K562 (cell line): ENCODE results near the gene TIPIN. TPM values are rescaled to one million over a fixed set of nuclear protein-coding genes. Genes with fewer than 3 reads are reported as not detected.

Experiments used
- BCLAF1 ChIP-seq, 2 experiments: fragments of 450-650 bp in 1 of 2; IDR thresholded peaks; 2 replicates each; pipeline ENCODE4 v1.6.1; 2011 to 2017; ENCODE audit warnings: low read depth in 2 of 2, antibody characterized with exemption in 1 of 2, borderline replicate concordance in 1 of 2, low read length in 1 of 2, mild to moderate bottlenecking in 1 of 2, mixed read lengths in 1 of 2; ENCODE audit not compliant: control insufficient read depth in 1 of 2
- CHCHD3 ChIP-seq: fragments of 250-450 bp; sonication (Bioruptor Pico); IDR thresholded peaks from 2 replicates; pipeline ENCODE4 v2.1.2; 2022; ENCODE audit warnings: mild to moderate bottlenecking
- FOXK2 ChIP-seq, 2 experiments: fragments of 450-650 bp; IDR thresholded peaks in 1 of 2; conservative IDR thresholded peaks in 1 of 2; 2 replicates each; pipeline ENCODE4 v1.6.1; 2016; ENCODE audit warnings: low read depth in 2 of 2, mild to moderate bottlenecking in 1 of 2
- GTF2B ChIP-seq: IDR thresholded peaks from 2 replicates; pipeline ENCODE4 v1.6.1; 2011; ENCODE audit not compliant: insufficient read length; ENCODE audit errors: extremely low read depth
- HINFP ChIP-seq: fragments of 450-650 bp; conservative IDR thresholded peaks from 2 replicates; pipeline ENCODE4 v1.6.1; 2016; ENCODE audit warnings: missing genetic modification characterization, low read depth, mild to moderate bottlenecking, control low read depth, missing compliant biosample characterization
- MCM5 ChIP-seq: fragments of 450-650 bp; IDR thresholded peaks from 2 replicates; pipeline ENCODE4 v1.6.1; 2016; ENCODE audit warnings: low read depth
- MTA2 ChIP-seq: fragments of 450-650 bp; IDR thresholded peaks from 2 replicates; pipeline ENCODE4 v1.6.1; 2016; ENCODE audit warnings: low read depth
- NR4A1 ChIP-seq, 2 experiments: fragments of 250-450 bp in 1 of 2; fragments of 450-650 bp in 1 of 2; sonication (Bioruptor Pico) in 1 of 2; IDR thresholded peaks; 2 replicates each; pipeline versions ENCODE4 v1.4.0 to v1.6.1; 2016 to 2020; ENCODE audit warnings: mild to moderate bottlenecking in 2 of 2, missing compliant biosample characterization in 1 of 2, missing genetic modification characterization in 1 of 2, moderate library complexity in 1 of 2
- RBM17 ChIP-seq: fragments of 200-400 bp; formaldehyde crosslinking; IDR thresholded peaks from 2 replicates; pipeline ENCODE4 v1.6.1; 2017; ENCODE audit warnings: low read depth, mild to moderate bottlenecking, low read length, borderline replicate concordance
- RFX1 ChIP-seq: fragments of 450-650 bp; IDR thresholded peaks from 2 replicates; pipeline ENCODE4 v1.6.1; 2016; ENCODE audit warnings: mild to moderate bottlenecking, moderate library complexity
- RNF219 ChIP-seq: fragments of 250-450 bp; sonication (Bioruptor Pico); IDR thresholded peaks from 2 replicates; pipeline ENCODE4 v1.5.0; 2022; ENCODE audit warnings: mild to moderate bottlenecking
- SIRT6 ChIP-seq: IDR thresholded peaks from one replicate; pipeline ENCODE4 v1.6.1; 2012; ENCODE audit warnings: low read depth, mild to moderate bottlenecking, control low read depth, inconsistent platforms, low read length, moderate library complexity
- THRAP3 ChIP-seq: fragments of 450-650 bp; IDR thresholded peaks from 2 replicates; pipeline ENCODE4 v1.6.1; 2016; ENCODE audit warnings: mild to moderate bottlenecking, inconsistent platforms, borderline replicate concordance
- USF2 ChIP-seq: sonication (generic); formaldehyde crosslinking; IDR thresholded peaks from 2 replicates; pipeline ENCODE4 v1.5.0; 2020; ENCODE audit warnings: missing genetic modification reagents
- ZKSCAN1 ChIP-seq: fragments of 150-350 bp; IDR thresholded peaks from 2 replicates; pipeline ENCODE4 v1.6.1; 2016; ENCODE audit warnings: low read depth, low read length
- ZNF224 ChIP-seq: sonication (generic); formaldehyde crosslinking; IDR thresholded peaks from 2 replicates; pipeline ENCODE4 v1.8.0; 2022; ENCODE audit warnings: mild to moderate bottlenecking, missing genetic modification reagents
- ZNF551 ChIP-seq: fragments of 250-450 bp; sonication (Bioruptor Pico); IDR thresholded peaks from 2 replicates; pipeline ENCODE4 v1.5.0; 2021; ENCODE audit warnings: mild to moderate bottlenecking, moderate library complexity
- ZNF780A ChIP-seq: fragments of 250-450 bp; sonication (Bioruptor Pico); IDR thresholded peaks from 2 replicates; pipeline ENCODE4 v1.5.0; 2021; ENCODE audit warnings: mild to moderate bottlenecking
- polyA plus RNA-seq, 8 experiments: library from polyadenylated mRNA; depleted of rRNA in 4 of 8; stranded (reverse) in 5 of 8; unstranded in 3 of 8; fragments of >200 nt; fragmentation: Nextera tagmentation in 2 of 8; fragmentation: Illumina TruSeq in 1 of 8; extraction: Ambion mirVana in 2 of 8; extraction: Trizol in 1 of 8; gene quantifications; 2 replicates each; pipeline versions ENCODE4 v1.2.1 to v1.2.3, GENCODE V29; 2011 to 2014; ENCODE audit warnings: inconsistent platforms in 1 of 8, missing spikeins in 1 of 8
- total RNA-seq, 7 experiments: library from RNA; depleted of rRNA in 6 of 7; stranded (reverse); fragments of >200 nt in 6 of 7; fragmentation: Illumina TruSeq in 2 of 7; extraction: Trizol in 2 of 7; gene quantifications; 2 replicates each; pipeline versions ENCODE4 v1.2.1 to v1.2.3, GENCODE V29; 2011 to 2021; ENCODE audit warnings: low replicate concordance in 1 of 7

Gene TIPIN
- total and polyA plus RNA-seq, 9 of the 15 experiments (the other 6 are each of a cell fraction or from before 2014, with no cell fraction given), result 22.9 to 61.4 (median 42.0) TPM

- no peak for TF ChIP-seq RNF219 (CRISPR knock-in tag)
- no peak for TF ChIP-seq GTF2B
- no peak for TF ChIP-seq NR4A1 (CRISPR knock-in tag; IDR thresholded peaks at IDR 0.05)
- no peak for TF ChIP-seq NR4A1 (tag; IDR thresholded peaks at IDR 0.05)
- TF ChIP-seq BCLAF1 (IDR thresholded peaks at IDR 0.05; ENCODE audit: borderline replicate concordance in 1 of 2, control insufficient read depth in 1 of 2, low read depth in 2 of 2, low read length in 1 of 2), result no peak
- no peak for TF ChIP-seq RBM17
- no peak for TF ChIP-seq CHCHD3 (CRISPR knock-in tag)
- no peak for TF ChIP-seq SIRT6
- TF ChIP-seq RFX1, result no peak
- peak; percentile 69 for TF ChIP-seq HINFP (tag)
- no peak for TF ChIP-seq ZKSCAN1
- TF ChIP-seq FOXK2 (conservative IDR thresholded peaks at IDR 0.05 in 1 of 2, IDR thresholded peaks at IDR 0.05 in 1 of 2; ENCODE audit: low read depth in 2 of 2), result peak; percentile 62 to 72; a peak in 3 of 4 replicates
- TF ChIP-seq MTA2, result no peak
- no peak for TF ChIP-seq ZNF551 (CRISPR knock-in tag)
- no peak for TF ChIP-seq ZNF224
- no peak for TF ChIP-seq USF2
- TF ChIP-seq ZNF780A (CRISPR knock-in tag), result no peak
- no peak for TF ChIP-seq MCM5
- 0 out of 2 replicates have a peak, but pooled peaks have one; percentile 42 for TF ChIP-seq THRAP3
These were observed at the start of gene TIPIN (continued) for GRCh38 chr15:66356359-66357236.
